PC-3 (cell line): ENCODE data around the gene MSI2. TPM values are rescaled to one million over a fixed set of nuclear protein-coding genes. Genes with fewer than 3 reads are reported as not detected.

Source experiments
- ATAC-seq: fragments of 200-7000 bp; cut with Tn5 transposase; 2 replicates; pipeline ENCODE4 v1.9.1; 2020; ENCODE audit warnings: mild to moderate bottlenecking, moderate library complexity
- BruUV-seq: library from RNA; stranded (reverse); fragments of 400-500 nt; replicated peaks from 2 replicates; lab custom pipeline; 2021; lab: Mats Ljungman, UMichigan
- CTCF ChIA-PET: fragments of 300-600 bp; sonication (Branson Sonifier 250); formaldehyde crosslinking; loops from one replicate; lab custom pipeline; 2022; ENCODE audit warnings: antibody characterized with exemption; lab: Charles Lee
- POLR2A ChIA-PET: fragments of 300-600 bp; sonication (Branson Sonifier 250); formaldehyde crosslinking; loops from one replicate; lab custom pipeline; 2022; ENCODE audit warnings: antibody characterized with exemption; ENCODE audit not compliant: unreplicated experiment; lab: Charles Lee
- DNase-seq: peaks from one replicate; pipeline ENCODE4 v3.0.0-alpha.2; 2015
- H2AFZ ChIP-seq: fragments of 300-600 bp; sonication (generic); 2 replicates; pipeline ENCODE4 v1.6.0; 2016; ENCODE audit warnings: antibody characterized with exemption, low read length
- H3F3A ChIP-seq: fragments of 300-600 bp; sonication (generic); one replicate; pipeline ENCODE4 v1.6.0; 2017; ENCODE audit warnings: antibody characterized with exemption, low read length, control low read depth, mild to moderate bottlenecking; ENCODE audit not compliant: unreplicated experiment
- H3K27ac ChIP-seq: fragments of 300-600 bp; sonication (generic); 2 replicates; pipeline ENCODE4 v1.5.1; 2016; ENCODE audit warnings: mild to moderate bottlenecking, low read length
- H3K27me3 ChIP-seq: fragments of 300-600 bp; sonication (generic); 2 replicates; pipeline ENCODE4 v1.6.1; 2016; ENCODE audit warnings: low read length, mixed read lengths
- H3K36me3 ChIP-seq: fragments of 300-600 bp; sonication (generic); 2 replicates; pipeline ENCODE4 v1.6.1; 2016; ENCODE audit warnings: low read depth, mixed run types, low read length, mixed read lengths
- H3K4me1 ChIP-seq: fragments of 300-600 bp; sonication (generic); 2 replicates; pipeline ENCODE4 v1.5.1; 2016; ENCODE audit warnings: low read length; ENCODE audit not compliant: insufficient read depth
- H3K4me2 ChIP-seq: fragments of 300-600 bp; sonication (generic); 2 replicates; pipeline ENCODE4 v1.6.0; 2016; ENCODE audit warnings: low read length
- H3K4me3 ChIP-seq: fragments of 300-600 bp; sonication (generic); 2 replicates; pipeline ENCODE4 v1.5.1; 2016; ENCODE audit warnings: mild to moderate bottlenecking, low read length, mixed read lengths
- H3K79me2 ChIP-seq: fragments of 300-600 bp; sonication (generic); 2 replicates; pipeline ENCODE4 v1.6.1; 2017; ENCODE audit warnings: low read length, mixed read lengths
- H3K9ac ChIP-seq: fragments of 300-600 bp; sonication (generic); 2 replicates; pipeline ENCODE4 v1.6.0; 2016; ENCODE audit warnings: mild to moderate bottlenecking, low read length
- H3K9me2 ChIP-seq: fragments of 300-600 bp; sonication (generic); replicated peaks from 2 replicates; pipeline ENCODE4 v1.6.1; 2016; ENCODE audit warnings: mixed run types, low read length, mixed read lengths
- H3K9me3 ChIP-seq: fragments of 300-600 bp; sonication (generic); 2 replicates; pipeline ENCODE4 v1.6.1; 2016; ENCODE audit warnings: low read length, mixed read lengths
- H4K20me1 ChIP-seq: fragments of 300-600 bp; sonication (generic); 2 replicates; pipeline ENCODE4 v1.6.1; 2016; ENCODE audit warnings: low read length, mixed read lengths
- EZH2 ChIP-seq: fragments of 300-600 bp; sonication (generic); IDR thresholded peaks from one replicate; pipeline ENCODE4 v1.6.1; 2017; ENCODE audit warnings: antibody characterized with exemption, mild to moderate bottlenecking, low read length; ENCODE audit not compliant: unreplicated experiment
- EZH2phosphoT487 ChIP-seq: fragments of 300-600 bp; sonication (generic); IDR thresholded peaks from 2 replicates; pipeline ENCODE4 v1.6.1; 2018; ENCODE audit warnings: mild to moderate bottlenecking, antibody characterized with exemption, low read length, borderline replicate concordance
- intact Hi-C: fragments of 100-400 bp; cut with micrococcal nuclease; formaldehyde crosslinking; loops from 2 replicates; pipeline ENCODE4 v1.9.0; 2023
- total RNA-seq: library from RNA; depleted of rRNA; stranded (reverse); fragments of >200 nt; gene quantifications from 2 replicates; pipeline ENCODE4 v1.2.3, GENCODE V29; 2014
- TF ChIP-seq, protein P1 (sequence below): fragments of 300-600 bp; sonication (generic); conservative IDR thresholded peaks from 2 replicates; pipeline ENCODE4 v1.5.1; 2017; ENCODE audit warnings: antibody characterized with exemption, low read depth, mild to moderate bottlenecking, low read length

MSI2 gene
- total RNA-seq, 1 experiment from 2014 or later = 54.7 TPM

- H3K9ac ChIP-seq = no peak overlapping the region
- H3K27me3 ChIP-seq = no peaks in the 10 kb centered on the region
- CTCF ChIA-PET = no interaction called here
- H3K4me1 ChIP-seq = peaks cover 10% of the 10 kb centered on the region
- H3K36me3 ChIP-seq = no peaks in the 10 kb centered on the region
- ATAC-seq = no peak
- H3K27ac ChIP-seq = no peak overlapping the region
- no peaks in the 10 kb centered on the region for H4K20me1 ChIP-seq
- no peaks in the 10 kb centered on the region for H3K79me2 ChIP-seq
- POLR2A ChIA-PET = no interaction called here
- no peak for DNase-seq
- no peaks in the 10 kb centered on the region for H3K9me3 ChIP-seq
- no peaks in the 10 kb centered on the region for H3F3A ChIP-seq
- no peak overlapping the region for H3K4me3 ChIP-seq
- TF ChIP-seq EZH2 = no peak
- no peak overlapping the region for H2AFZ ChIP-seq
- no TSS peak for BruUV-seq
- H3K9me2 ChIP-seq = no peaks in the 10 kb centered on the region
- intact Hi-C loops = no loop called here
- H3K4me2 ChIP-seq = no peak overlapping the region
These were observed 139.5 kb downstream of the MSI2 start for GRCh38 chr17:57395721-57396321.

DNA sequence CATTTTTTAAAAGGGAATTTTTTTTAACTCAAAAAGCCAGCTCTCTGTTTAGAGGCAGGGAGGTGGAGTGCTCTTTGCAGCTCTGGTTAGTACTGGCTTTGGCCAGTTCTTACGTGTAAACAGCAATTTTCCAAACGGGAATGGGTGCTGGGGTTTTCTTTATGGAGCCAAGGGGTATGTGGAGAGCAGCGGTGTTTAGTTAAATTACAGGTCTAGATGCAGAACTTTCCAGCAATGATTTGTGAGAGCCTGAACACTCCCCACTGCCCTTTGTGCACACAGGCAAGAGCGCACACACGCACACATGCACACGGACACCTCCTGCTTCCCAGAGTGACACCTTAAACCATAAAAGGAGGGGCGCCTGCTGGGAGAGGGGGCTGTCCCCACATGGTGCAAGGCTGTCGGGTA, 140.2 kb downstream of the MSI2 start:
- no peak for DNase-seq
- H2AFZ ChIP-seq = no peak overlapping the region
- ChIA-PET POLR2A (no interaction called here), CTCF (no interaction called here)
- no peak for ATAC-seq
- no peak overlapping the region for H3K9ac ChIP-seq
- BruUV-seq = no TSS peak
- H3K9me2 ChIP-seq = no peaks in the 10 kb centered on the region
- no peak overlapping the region for H3K4me3 ChIP-seq
- no peaks in the 10 kb centered on the region for H4K20me1 ChIP-seq
- H3K9me3 ChIP-seq = no peaks in the 10 kb centered on the region
- H3K36me3 ChIP-seq = no peaks in the 10 kb centered on the region
- H3K27me3 ChIP-seq = no peaks in the 10 kb centered on the region
- H3K27ac ChIP-seq = no peak overlapping the region
- no peaks in the 10 kb centered on the region for H3F3A ChIP-seq
- peaks cover 12% of the 10 kb centered on the region for H3K4me1 ChIP-seq
- TF ChIP-seq EZH2 = no peak
- TF ChIP-seq, protein P1, sequence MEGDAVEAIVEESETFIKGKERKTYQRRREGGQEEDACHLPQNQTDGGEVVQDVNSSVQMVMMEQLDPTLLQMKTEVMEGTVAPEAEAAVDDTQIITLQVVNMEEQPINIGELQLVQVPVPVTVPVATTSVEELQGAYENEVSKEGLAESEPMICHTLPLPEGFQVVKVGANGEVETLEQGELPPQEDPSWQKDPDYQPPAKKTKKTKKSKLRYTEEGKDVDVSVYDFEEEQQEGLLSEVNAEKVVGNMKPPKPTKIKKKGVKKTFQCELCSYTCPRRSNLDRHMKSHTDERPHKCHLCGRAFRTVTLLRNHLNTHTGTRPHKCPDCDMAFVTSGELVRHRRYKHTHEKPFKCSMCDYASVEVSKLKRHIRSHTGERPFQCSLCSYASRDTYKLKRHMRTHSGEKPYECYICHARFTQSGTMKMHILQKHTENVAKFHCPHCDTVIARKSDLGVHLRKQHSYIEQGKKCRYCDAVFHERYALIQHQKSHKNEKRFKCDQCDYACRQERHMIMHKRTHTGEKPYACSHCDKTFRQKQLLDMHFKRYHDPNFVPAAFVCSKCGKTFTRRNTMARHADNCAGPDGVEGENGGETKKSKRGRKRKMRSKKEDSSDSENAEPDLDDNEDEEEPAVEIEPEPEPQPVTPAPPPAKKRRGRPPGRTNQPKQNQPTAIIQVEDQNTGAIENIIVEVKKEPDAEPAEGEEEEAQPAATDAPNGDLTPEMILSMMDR = no peak
- TF ChIP-seq EZH2phosphoT487 = no peak
- no peaks in the 10 kb centered on the region for H3K79me2 ChIP-seq
- intact Hi-C loops = no loop called here
- no peak overlapping the region for H3K4me2 ChIP-seq

DNA sequence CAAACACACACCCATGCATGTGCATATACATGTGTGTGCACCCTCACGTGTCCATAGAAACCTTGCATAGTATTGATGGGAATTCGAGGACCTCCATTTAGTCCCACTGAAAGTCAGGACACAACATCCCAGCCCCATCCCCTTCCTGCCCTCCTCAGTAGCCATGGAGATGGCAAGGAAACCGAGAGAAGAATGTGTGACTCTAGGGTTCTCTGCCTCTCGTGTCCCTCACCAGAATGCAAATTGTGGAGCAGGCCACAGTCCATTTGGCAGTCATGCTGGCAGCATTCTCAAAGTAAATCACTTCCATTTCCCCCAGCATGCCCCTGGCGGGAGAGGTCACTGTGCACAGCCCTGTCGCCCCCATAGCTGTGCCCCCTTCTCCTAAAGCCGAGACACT, 141.1 kb downstream of the MSI2 start:
- ATAC-seq (no peak), DNase-seq (no peak)
- Histone ChIP-seq H3K36me3 (no peaks in the 10 kb centered on the region), H3K4me2 (no peak overlapping the region), H3K4me3 (no peak overlapping the region), H3K9me3 (no peaks in the 10 kb centered on the region), H3K9me2 (no peaks in the 10 kb centered on the region), H4K20me1 (no peaks in the 10 kb centered on the region), H3K9ac (no peak overlapping the region), H3K27me3 (no peaks in the 10 kb centered on the region), H2AFZ (no peak overlapping the region), H3F3A (no peaks in the 10 kb centered on the region), H3K79me2 (no peaks in the 10 kb centered on the region), H3K27ac (no peak overlapping the region), H3K4me1 (peaks cover 12% of the 10 kb centered on the region)
- TF ChIP-seq, protein P1 = no peak
- no peak for TF ChIP-seq EZH2
- no peak for TF ChIP-seq EZH2phosphoT487
- BruUV-seq = no TSS peak
- CTCF ChIA-PET = no interaction called here
- POLR2A ChIA-PET = no interaction called here
- intact Hi-C loops = no loop called here
